GM18498 (cell line): ENCODE data around the gene ZNF665.
"Not testable (repeated sequence)": the region's sequence is repeated elsewhere in the genome, so short reads cannot be mapped to it uniquely, and the experiment has no call there.

Source experiments
- ATAC-seq: cut with Tn5 transposase; IDR thresholded peaks from one replicate; pipeline ENCODE4 v1.9.1; 2021; ENCODE audit warnings: mild to moderate bottlenecking, moderate library complexity; ENCODE audit not compliant: unreplicated experiment

Gene ZNF665

DNA sequence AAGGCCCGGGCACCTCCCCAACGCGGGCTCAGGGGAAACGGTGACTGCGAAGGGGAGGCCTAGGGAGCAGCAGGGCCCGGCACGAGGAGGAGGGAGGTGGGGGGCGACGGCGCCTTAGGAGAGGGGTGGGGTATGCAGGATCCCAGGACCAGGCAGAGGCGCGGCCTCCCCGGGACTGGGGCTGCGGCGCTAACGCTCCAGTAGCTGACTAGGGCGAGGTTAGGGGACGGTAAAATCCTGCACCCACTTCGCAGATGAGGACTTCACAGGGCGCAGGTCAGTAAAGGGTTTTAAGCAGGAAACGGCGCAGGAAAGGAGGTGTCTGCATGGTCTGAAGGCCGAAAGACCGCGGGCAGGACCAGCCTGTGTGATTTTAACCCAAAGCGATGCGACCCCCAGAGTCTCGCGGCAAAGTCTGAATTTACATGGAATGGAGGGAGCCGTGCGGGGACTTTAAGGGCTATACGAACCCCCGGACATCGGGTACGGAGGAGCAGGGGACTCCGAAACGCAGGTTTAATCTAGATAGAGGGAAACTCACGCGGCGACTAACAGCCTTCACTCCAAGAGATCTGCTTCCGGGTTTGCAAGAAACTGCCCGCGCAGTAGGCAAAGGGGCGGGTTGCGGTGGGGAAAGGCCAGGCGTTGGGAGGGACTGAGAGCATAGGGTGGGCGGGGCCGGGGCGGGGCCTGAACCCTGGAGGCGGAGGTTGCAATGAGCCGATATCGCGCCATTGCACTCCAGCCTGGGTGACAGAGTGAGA, at the start of gene ZNF665:
TSS of gene ZNF665 (minus strand) at position 588 of the 764 bp plus-strand sequence. CDS start 10,460 bp downstream, outside the sequence.
- ATAC-seq, result no peak

DNA sequence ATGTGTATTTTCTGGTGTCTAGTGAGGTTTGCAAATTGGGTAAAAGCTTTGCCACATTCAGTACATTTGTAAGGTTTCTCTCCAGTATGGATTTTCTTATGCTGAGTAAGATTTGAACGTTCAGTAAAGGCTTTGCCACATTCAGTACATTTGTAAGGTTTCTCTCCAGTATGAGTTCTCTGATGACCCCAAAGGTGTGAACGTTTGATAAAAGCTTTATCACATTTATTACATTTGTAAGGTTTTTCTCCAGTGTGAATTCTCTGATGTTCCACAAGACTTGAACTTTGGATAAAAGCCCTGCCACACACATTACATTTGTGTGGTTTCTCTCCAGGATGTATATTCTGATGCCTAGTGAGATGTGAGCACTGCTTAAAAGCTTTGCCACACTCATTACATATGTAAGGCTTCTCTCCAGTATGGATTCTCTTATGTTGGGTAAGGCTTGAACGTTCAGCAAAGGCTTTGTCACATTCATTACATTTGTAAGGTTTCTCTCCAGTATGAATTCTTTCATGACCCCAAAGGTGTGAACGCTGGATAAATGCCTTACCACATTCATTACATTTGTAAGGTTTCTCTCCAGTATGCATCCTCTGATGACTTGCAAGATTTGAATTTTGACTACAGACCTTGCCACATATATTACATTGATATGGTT, 44.1 kb upstream of the ZNF665 start:
- ATAC-seq, result no peak

DNA sequence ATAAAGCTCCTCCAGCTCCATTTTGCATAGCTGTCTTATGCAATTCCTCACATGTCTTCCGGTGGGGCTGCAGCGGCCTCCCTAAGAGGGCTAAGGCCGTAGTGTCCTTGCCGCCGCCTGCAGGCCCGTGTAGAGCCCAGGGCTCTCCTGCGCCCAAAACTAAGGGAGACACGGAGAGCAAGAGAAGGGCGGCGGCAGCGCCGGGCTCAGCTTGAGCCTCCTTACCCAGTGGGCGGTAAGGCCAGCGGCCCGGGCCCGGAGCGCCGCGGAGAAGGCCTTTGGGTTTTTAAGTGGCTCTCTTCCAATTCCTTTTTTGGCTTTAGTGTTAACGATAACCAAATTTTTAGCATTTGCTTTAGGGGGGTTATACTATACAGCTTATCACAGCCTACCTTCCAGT, 31.4 kb upstream of the ZNF665 start:
- no peak for ATAC-seq

DNA sequence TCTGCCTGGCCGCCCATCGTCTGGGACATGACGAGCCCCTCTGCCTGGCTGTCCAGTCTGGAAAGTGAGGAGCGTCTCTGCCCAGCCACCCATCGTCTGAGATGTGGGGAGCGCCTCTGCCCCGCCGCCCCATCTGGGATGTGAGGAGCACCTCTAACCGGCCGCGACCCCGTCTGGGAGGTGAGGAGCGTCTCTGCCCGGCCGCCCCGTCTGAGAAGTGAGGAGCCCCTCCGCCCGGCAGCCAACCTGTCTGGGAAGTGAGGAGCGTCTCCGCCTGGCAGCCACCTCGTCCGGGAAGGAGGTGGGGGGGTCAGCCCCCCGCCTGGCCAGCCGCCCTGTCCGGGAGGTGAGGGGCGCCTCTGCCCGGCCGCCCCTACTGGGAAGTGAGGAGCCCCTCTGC, 29.6 kb upstream of the ZNF665 start:
- ATAC-seq, result not testable (repeated sequence)

DNA sequence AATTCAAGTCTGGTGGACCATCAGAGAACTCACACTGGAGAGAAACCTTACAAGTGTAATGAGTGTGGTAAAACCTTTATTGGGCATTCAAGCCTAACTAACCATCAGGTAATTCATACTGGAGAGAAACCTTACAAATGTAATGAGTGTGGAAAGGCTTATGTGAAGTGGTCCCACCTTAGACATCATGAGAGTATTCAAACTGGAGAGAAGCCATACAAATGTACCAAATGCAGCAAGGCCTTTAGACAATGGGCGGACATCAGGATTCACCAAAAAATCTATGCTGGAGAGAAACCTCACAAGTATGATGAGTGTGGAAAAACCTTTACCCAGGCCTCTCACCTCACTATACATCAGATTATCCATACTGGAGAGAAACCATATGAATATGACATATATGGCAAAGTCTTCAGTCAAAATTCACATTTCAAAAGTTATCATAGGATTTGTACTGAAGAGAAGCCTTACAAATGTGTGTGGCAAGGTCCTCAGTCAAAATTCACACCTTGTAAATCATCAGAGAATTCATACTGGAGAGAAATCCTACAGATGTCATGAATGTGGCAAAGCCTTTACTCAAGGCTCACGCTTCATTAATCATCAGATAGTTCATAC, 19.7 kb upstream of the ZNF665 start:
- no peak for ATAC-seq

DNA sequence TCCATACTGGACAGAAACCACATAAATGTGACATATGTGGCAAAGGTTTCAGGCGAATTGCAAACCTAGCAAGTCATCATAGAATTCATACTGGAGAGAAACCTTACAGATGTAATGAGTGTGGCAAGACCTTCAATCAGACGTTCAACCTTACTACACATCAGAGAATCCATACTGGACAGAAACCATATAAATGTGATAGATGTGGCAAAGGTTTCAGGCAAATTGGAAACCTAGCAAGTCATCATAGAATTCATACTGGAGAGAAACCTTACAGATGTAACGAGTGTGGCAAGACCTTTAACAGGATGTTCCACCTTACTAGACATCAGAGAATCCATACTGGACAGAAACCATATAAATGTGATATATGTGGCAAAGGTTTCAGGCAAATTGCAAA, 18.4 kb upstream of the ZNF665 start:
- ATAC-seq, result not testable (repeated sequence)

DNA sequence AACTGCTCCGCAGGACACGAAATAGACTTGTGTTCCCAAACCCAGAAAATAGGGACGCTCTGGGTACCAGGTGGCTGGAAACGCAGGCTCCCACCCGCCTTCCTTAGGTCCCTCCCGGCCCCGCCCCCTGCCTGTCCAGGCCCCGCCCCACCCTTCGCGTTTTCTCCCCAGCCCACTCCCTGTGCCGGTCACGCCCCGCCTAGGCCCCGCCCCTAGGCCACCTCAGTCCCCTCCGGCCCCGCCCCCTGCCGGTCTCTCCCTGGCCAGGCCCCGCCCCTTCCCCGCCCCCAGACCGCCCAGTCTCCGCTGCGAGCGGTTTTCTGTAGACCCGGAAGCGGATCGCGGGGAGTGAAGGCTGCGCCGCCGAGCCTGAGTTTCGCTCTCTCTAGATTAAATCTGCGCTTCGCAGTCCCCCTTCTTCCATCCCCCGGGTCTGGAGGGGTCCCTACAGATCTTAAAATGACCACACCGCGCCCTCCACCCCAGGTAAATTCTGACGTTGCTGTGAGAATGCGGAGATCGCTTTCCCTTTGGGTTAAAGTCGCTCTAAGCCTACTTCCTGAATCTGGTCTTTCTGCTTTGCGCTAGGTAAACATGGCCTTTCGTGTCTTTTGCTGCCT, 3.7 kb upstream of the ZNF665 start:
- ATAC-seq, result no peak

DNA sequence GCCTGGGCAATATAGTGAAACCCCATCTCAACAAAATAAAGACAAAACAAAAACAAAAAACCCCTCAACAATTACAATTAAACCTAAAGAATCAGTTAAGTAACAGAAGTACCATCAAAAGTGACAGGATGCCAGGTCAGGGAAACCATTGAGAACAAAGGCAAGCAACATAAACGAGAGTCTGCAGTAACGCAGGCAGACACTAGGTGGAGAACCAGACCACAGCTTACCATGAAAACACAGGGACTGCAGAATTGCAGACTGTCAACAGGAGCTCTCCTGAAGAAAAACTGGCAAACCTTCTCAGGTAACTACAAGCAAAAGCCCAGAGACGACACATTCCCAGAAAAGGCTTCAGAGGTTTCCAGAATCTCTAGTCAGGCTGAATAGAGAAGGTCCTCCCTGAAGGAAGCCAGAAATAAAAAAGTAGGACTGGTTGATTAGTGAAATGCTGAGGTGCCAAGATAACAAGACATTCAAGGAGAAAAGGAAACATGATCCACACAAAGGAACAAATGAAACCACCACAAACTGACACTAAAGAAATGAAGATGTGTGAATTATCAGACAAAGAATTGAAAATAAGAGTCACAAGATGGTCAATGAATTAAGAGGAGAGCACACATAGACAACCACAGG, 2.2 kb upstream of the ZNF665 start:
- ATAC-seq, result no peak

DNA sequence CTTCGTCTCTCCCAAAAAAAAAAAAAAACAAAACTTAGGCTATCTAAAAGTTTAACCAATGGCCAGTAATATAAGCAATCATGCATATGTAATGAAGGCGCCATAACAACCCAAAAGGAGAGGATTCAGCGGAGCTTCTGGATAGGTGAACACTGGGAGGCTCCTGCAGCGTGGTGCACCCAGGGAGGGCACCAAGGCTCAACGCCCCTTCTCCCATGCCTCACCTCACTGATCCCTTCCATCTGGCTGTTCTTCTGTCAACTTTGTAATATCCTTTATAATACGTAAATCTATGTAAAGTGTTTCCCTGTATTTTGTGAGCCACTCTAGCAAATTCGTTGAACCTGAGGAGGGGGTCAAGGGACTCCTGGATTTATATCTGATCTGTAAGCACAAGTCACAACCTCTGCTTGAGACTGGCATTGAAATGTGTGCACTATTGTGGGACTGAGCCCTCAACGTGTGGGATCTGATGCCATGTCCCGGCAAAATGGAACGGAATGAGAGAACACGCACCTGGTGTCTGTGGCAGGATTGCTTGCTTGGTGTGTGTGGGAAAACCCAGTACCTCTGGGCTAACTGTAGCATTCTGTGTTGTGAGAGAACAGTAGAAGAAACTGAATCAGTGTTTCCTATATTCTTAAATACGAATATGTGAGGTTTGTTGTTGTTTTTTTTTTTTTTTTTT, 521 bp upstream of the ZNF665 start:
- ATAC-seq, result no peak

DNA sequence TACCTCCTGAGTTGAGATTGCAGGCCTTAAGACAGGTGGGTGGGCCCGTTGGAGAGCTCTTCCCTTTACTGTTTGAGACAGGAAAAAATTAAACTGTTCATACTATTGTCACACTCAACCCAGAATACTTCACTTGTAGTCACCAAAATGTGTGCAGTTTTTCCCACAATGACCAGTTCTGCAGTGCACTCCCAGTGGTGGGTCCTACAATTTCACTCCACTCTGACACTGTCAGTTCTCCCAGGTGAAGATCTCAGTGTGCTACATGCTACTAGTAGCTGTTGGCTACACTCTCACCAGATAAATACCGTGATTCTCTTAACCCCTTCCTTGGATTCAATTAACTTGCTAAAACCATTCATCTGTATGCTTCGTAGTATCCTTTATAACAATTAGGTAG, 2.9 kb downstream of the ZNF665 start:
- ATAC-seq, result no peak

DNA sequence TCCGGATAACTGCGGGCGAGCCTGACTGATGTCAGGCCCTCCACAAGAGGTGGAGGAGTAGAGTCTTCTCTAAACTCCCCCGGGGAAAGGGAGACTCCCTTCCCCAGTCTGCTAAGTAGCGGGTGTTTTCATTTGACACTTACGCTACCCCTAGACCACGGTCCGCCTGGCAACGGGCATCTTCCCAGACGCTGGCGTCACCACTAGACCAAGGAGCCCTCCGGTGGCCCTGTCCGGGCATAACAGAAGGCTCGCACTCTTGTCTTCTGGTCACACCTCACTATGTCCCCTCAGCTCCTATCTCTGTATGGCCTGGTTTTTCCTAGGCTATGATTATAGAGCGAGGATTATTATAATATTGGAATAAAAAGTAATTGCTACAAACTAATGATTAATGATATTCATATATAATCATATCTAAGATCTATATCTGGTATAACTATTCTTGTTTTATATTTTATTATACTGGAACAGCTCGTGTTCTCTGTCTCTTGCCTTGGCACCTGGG, 3.4 kb downstream of the ZNF665 start:
- not testable (repeated sequence) for ATAC-seq

DNA sequence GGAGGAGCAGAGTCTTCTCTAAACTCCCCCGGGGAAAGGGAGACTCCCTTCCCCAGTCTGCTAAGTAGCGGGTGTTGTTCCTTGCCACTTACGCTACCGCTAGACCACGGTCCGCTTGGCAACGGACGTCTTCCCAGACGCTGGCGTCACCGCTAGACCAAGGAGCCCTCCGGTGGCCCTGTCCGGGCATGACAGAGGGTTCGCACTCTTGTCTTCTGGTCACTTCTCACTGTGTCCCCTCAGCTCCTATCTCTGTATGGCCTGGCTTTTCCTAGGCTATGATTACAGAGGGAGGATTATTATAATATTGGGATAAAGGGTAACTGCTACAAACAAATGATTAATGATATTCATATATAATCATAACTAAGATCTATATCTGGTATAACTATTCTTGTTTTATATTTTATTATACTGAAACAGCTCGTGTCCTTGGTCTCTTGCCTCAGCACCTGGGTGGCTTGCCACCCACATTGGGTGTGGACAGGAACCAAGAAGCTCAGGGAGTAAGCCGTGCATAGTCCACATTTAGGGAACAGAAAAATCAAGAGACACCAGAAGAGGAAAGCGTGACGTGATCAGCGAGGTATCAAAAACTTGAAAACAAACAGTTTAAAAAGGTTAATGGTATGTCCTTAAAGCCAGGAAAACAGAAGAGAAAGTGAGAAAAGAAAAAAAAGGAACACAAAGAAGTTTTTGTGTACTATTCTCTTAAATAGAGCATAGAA, 7.8 kb downstream of the ZNF665 start:
- ATAC-seq, result not testable (repeated sequence)

DNA sequence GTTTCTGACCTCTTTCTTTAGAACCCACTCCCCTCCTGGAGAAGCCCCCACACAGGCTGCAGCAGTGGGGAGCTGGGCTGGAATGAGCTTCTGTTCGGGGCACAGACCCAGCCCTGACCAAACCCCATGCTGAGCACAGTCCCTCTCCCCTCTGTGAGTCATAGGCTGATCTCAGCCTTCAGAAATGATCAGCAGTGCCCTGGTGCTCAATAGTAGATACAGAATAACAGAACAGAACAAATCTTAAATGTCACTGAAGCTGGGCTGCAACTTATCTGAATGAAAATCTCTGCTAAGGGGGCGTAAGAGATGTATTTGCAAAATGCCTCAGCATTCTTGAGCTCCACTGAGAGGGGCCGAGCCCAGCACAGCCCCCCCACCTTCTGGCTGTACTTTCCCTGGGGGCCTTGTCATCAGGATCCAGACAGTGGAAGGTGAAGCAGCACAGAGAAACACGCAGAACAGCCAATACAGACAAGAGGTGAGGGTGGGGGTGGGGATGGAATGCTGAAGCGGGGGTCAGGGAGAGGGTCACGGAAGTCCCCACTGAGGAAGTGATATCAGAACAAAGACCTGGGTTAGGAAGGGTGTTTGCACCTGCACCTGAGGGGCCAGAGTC, 9.9 kb downstream of the ZNF665 start:
- no peak for ATAC-seq

DNA sequence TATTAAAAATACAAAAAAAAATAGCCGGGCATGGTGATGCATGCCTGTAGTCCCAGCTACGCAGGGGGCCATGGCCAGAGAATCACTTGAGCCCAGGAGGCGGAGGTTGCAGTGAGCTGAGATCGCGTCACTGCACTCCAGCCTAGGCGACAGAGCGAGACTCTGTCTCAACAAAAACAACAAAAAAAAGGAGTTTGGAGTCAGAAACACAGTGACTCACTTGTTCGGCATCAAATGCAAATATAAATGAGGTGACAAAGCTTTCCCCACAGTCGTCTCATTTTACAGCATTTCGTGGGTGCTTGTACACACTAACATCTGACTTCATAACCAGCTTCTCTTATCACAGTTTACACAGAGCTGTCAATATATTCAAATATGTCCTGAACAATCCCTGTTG, 11.0 kb downstream of the ZNF665 start:
- no peak for ATAC-seq

DNA sequence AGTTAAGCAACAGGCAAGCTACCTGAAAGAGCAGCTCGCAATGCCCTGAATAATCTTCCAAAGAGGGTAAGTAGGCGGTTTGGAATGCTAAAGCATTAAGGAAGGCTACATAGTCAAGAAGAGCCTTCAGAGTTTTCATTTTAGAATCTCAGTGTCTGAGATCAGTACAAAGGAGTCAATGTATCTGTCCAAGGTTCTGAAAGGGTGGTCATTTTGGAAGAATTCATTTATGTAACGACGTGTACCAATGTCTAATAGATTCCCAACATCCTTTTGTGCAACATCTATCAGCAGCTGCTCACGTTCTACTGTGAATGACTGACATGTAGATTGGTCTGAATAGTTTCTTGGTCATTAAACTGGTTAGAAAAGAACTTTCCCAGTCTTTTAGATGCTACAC, 15.2 kb downstream of the ZNF665 start:
- ATAC-seq, result no peak

DNA sequence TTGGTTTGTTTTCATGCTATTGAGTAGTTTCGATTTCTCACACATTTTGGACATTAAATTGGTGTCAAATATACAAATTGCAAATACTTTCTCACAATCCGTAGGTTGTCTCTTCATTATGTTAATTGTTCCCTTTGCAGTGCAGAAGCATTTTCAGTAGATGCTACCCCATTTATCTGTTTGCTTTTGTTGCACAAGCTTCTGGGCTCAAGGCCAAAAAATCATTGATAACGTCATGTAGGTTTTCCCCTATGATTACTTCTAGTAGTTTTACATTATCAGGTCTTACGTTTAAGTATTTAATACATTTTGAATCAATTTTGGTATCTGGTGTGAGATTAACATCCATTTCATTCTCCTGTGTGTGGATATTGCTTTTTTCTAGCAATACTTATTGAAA, 20.3 kb downstream of the ZNF665 start:
- no peak for ATAC-seq

DNA sequence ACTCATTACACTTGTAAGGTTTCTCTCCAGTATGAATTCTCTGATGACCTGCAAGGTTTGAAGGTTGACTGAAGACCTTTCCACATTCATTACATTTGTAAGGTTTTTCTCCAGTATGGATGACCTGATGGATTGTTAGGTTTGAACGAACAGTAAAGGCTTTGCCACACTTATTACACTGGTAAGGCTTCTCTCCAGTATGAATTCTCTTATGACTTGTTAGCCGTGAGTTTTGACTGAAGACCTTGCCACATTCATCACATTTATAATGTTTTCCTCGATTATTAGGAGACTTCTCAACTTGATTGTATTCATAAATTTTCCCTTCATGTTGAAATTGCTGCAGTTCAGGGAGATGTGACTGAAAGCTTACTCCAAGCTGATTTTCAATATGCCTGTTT, 27.5 kb downstream of the ZNF665 start:
- no peak for ATAC-seq

DNA sequence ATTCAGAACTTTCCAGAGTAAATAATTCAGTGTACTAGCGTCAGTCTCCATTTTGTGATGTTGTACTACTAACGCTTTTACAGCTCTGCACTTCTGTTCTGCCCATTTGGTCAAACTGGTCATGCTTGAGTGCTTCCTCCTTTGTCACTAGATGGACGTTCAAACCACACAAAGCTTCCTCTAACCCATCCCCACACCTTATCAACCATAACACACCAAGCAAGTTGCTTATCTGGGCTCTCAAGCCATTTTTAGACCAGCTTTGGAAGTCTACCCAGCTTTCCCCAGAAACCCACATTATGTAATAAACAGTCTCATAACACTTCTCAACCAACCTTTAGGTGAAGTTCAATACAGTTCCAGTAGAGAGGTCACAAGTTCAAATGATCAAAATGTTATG, 32.0 kb downstream of the ZNF665 start:
- ATAC-seq, result no peak

DNA sequence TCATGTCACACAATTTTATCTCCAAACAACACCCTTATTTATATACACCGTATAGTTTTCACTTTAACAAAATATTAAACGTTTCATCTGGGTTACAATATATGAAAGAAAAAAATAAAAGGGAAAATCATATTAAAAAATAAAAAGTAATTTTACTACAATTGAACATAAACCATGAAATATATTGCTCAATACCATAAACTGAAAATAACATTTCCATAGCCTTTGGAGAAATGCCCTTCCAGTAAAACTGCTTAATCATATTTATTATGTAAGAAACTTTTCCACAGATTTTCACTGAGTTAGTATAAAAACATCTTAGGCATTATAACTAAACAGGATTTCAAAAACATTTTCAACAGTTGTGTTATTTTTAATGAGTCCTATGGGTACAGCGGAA, 32.8 kb downstream of the ZNF665 start:
- ATAC-seq, result no peak
